Ishikawa (cell line): Measurements from ENCODE around the gene USH1G.

Experiments
- CEBPB ChIP-seq: IDR thresholded peaks from 2 replicates; pipeline ENCODE4 v1.6.1; 2012
- CREB1 ChIP-seq: IDR thresholded peaks from 2 replicates; pipeline ENCODE4 v1.6.1; 2012; ENCODE audit warnings: low read depth
- EGR1 ChIP-seq: IDR thresholded peaks from 2 replicates; pipeline ENCODE4 v1.6.1; 2012
- EP300 ChIP-seq: IDR thresholded peaks from 2 replicates; pipeline ENCODE4 v1.6.1; 2012; ENCODE audit warnings: borderline replicate concordance
- FOXM1 ChIP-seq: IDR thresholded peaks from 2 replicates; pipeline ENCODE4 v1.6.1; 2012; ENCODE audit warnings: low read depth, borderline replicate concordance
- MAX ChIP-seq: IDR thresholded peaks from 2 replicates; pipeline ENCODE4 v1.6.1; 2012
- NFIC ChIP-seq: IDR thresholded peaks from 2 replicates; pipeline ENCODE4 v1.6.1; 2012
- RAD21 ChIP-seq: IDR thresholded peaks from 2 replicates; pipeline ENCODE4 v1.6.1; 2012; ENCODE audit warnings: low read depth
- REST ChIP-seq: IDR thresholded peaks from 2 replicates; pipeline ENCODE4 v1.6.1; 2012; ENCODE audit warnings: low read depth, mild to moderate bottlenecking
- TAF1 ChIP-seq: IDR thresholded peaks from 2 replicates; pipeline ENCODE4 v1.6.1; 2012; ENCODE audit warnings: low read depth, mild to moderate bottlenecking
- TCF12 ChIP-seq: IDR thresholded peaks from 2 replicates; pipeline ENCODE4 v1.6.1; 2012; ENCODE audit warnings: low read depth
- TEAD4 ChIP-seq: IDR thresholded peaks from 2 replicates; pipeline ENCODE4 v1.6.1; 2012
- USF1 ChIP-seq: IDR thresholded peaks from 2 replicates; pipeline ENCODE4 v1.6.1; 2012
- YY1 ChIP-seq: IDR thresholded peaks from 2 replicates; pipeline ENCODE4 v1.6.1; 2012; ENCODE audit warnings: low read depth
- ZBTB7A ChIP-seq: IDR thresholded peaks from 2 replicates; pipeline ENCODE4 v1.6.1; 2012; ENCODE audit warnings: low read depth

The USH1G gene

GRCh38 chr17:74928786-74929185, 5.7 kb upstream of the USH1G start:
- no peak for TF ChIP-seq MAX

- no peak for TF ChIP-seq FOXM1
- no peak for TF ChIP-seq EGR1
- TF ChIP-seq CEBPB: no peak
- TF ChIP-seq MAX: no peak
- no peak for TF ChIP-seq USF1
- no peak for TF ChIP-seq TEAD4
These were observed 2.2 kb upstream of the USH1G start for GRCh38 chr17:74925242-74925641.

GRCh38 chr17:74924250-74924948, 1.3 kb upstream of the USH1G start, which contains the start of gene OTOP2:
Gene OTOP2, plus strand, starts transcription at chr17:74924273. Its CDS starts 360 bp downstream, at chr17:74924633.
- TF ChIP-seq CREB1: no peak
- no peak for TF ChIP-seq USF1
- no peak for TF ChIP-seq EP300
- no peak for TF ChIP-seq MAX
- TF ChIP-seq EGR1: no peak
- TF ChIP-seq TCF12: no peak
- no peak for TF ChIP-seq NFIC
- TF ChIP-seq RAD21: no peak
- TF ChIP-seq FOXM1: no peak
- no peak for TF ChIP-seq ZBTB7A
- no peak for TF ChIP-seq YY1
- TF ChIP-seq CEBPB: no peak
- no peak for TF ChIP-seq TEAD4
- TF ChIP-seq TAF1: no peak
- no peak for TF ChIP-seq REST

- TF ChIP-seq RAD21 (peak; percentile 91), YY1 (no peak), MAX (peak; percentile 99), CREB1 (no peak), FOXM1 (no peak), ZBTB7A (peak; percentile 40; the same call in 1 of the 2 replicates), TCF12 (no peak)
These were observed 639 bp upstream of the USH1G start for GRCh38 chr17:74923538-74924249.

- TF ChIP-seq CREB1 (no peak), EP300 (no peak), EGR1 (no peak), RAD21 (no peak), USF1 (no peak), CEBPB (no peak), TEAD4 (no peak), YY1 (no peak), REST (no peak), FOXM1 (no peak), NFIC (no peak)
These were observed 883 bp downstream of the USH1G start for GRCh38 chr17:74922172-74922571.
